Testis (tissue), 2 donors: ENCODE data around the gene SREK1IP1.

Source experiments
- POLR2A ChIP-seq: fragments of 450-650 bp; IDR thresholded peaks from one replicate; pipeline ENCODE4 v1.6.1; 2017; ENCODE audit warnings: antibody characterized with exemption, mild to moderate bottlenecking, moderate library complexity
- TF ChIP-seq, protein P1 (sequence below), 3 experiments: fragments of 450-650 bp in 2 of 3; fragments of 200-600 bp in 1 of 3; sonication (generic) in 1 of 3; IDR thresholded peaks; one replicate each; pipeline ENCODE4 v1.5.1; 2016 to 2019; ENCODE audit warnings: antibody characterized with exemption in 3 of 3, mild to moderate bottlenecking in 2 of 3, moderate library complexity in 1 of 3

DNA sequence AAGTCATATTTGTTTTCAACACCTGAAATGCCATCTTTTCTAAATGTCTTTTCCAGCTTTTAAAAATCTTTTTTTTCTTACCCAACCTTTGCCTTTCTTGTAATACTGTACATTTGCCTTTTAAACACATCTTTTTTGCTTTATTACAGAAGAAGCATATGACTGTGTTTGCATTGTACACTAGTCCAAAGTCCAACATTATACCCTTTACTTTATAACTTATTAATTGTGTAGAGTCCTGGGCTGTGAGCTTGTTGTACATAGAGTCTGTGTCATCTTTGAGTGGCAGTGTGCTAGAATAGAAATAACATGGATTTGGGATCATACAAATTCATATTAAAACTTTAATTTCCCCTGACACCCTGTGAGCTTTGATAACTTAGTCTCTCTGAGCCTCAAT is 24.0 kb upstream of the SREK1IP1 start:
- TF ChIP-seq, protein P1, sequence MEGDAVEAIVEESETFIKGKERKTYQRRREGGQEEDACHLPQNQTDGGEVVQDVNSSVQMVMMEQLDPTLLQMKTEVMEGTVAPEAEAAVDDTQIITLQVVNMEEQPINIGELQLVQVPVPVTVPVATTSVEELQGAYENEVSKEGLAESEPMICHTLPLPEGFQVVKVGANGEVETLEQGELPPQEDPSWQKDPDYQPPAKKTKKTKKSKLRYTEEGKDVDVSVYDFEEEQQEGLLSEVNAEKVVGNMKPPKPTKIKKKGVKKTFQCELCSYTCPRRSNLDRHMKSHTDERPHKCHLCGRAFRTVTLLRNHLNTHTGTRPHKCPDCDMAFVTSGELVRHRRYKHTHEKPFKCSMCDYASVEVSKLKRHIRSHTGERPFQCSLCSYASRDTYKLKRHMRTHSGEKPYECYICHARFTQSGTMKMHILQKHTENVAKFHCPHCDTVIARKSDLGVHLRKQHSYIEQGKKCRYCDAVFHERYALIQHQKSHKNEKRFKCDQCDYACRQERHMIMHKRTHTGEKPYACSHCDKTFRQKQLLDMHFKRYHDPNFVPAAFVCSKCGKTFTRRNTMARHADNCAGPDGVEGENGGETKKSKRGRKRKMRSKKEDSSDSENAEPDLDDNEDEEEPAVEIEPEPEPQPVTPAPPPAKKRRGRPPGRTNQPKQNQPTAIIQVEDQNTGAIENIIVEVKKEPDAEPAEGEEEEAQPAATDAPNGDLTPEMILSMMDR (IDR thresholded peaks at IDR 0.05): no peak
- no peak for TF ChIP-seq POLR2A
